PC-3 (cell line): ENCODE data around the gene NDRG4.

Experiments
- CTCF ChIP-seq: fragments of 300-600 bp; sonication (generic); conservative IDR thresholded peaks from 2 replicates; pipeline ENCODE4 v1.5.1; 2017; ENCODE audit warnings: antibody characterized with exemption, low read depth, mild to moderate bottlenecking, low read length
- EZH2 ChIP-seq: fragments of 300-600 bp; sonication (generic); IDR thresholded peaks from one replicate; pipeline ENCODE4 v1.6.1; 2017; ENCODE audit warnings: antibody characterized with exemption, mild to moderate bottlenecking, low read length; ENCODE audit not compliant: unreplicated experiment

GRCh38 chr16:58458606-58459343, 41.2 kb upstream of the NDRG4 start:
- no peak for TF ChIP-seq CTCF
- no peak for TF ChIP-seq EZH2
